Measurements from ENCODE around the gene DLGAP4. TPM values are rescaled to one million over a fixed set of nuclear protein-coding genes. Genes with fewer than 3 reads are reported as not detected.

Gene DLGAP4
- total and polyA plus RNA-seq, 7 experiments from 2014 or later, result 15.0 to 40.2 (median 35.3) TPM

- Histone ChIP-seq H3K4me1 (ENCODE audit: control insufficient read depth in 2 of 2, insufficient read depth in 2 of 2, low read length in 2 of 2) (no peaks in the 10 kb centered on the region), H3K9me3 (ENCODE audit: control insufficient read depth in 2 of 3, low read length in 3 of 3) (no peaks in the 10 kb centered on the region), H3K36me3 (ENCODE audit: control insufficient read depth in 2 of 3, insufficient read depth in 3 of 3, low read length in 3 of 3) (no peaks in the 10 kb centered on the region), H3K4me3 (ENCODE audit: low read length) (no peak overlapping the region), H3K27ac (ENCODE audit: low read depth, low read length) (no peak overlapping the region), H3K27me3 (ENCODE audit: control insufficient read depth in 2 of 2, insufficient read depth in 2 of 2, low read length in 2 of 2) (no peaks in the 10 kb centered on the region)
- DNase-seq (no peak), ATAC-seq (no peak)
- Mint-ChIP-seq H3K27me3 (peaks cover 0 to 24% (median 17%) of the 10 kb centered on the region in 5 donors), H3K9me3 (no peaks in the 10 kb centered on the region), H3K4me3 (no peak overlapping the region), H3K36me3 (no peaks in the 10 kb centered on the region), H3K4me1 (no peaks in the 10 kb centered on the region), H3K27ac (no peak overlapping the region)
- intact Hi-C loops (cut with micrococcal nuclease), result no loop called here
- POLR2A ChIA-PET, result no interaction called here
- CTCF ChIA-PET, result interaction anchor here (0.6 kb wide), 1 partner anchor 985 kb away, joined by 3 read pairs; no protein-coding TSS in a partner anchor
Measured at GRCh38 chr20:36342331-36343120, 36.4 kb downstream of the DLGAP4 start.

GRCh38 chr20:36343641-36344040 is 37.5 kb downstream of the DLGAP4 start:
- Mint-ChIP-seq H3K9me3 (no peaks in the 10 kb centered on the region), H3K27ac (no peak overlapping the region), H3K4me3 (no peak overlapping the region), H3K4me1 (no peaks in the 10 kb centered on the region), H3K36me3 (no peaks in the 10 kb centered on the region), H3K27me3 (peaks cover 0 to 21% (median 16%) of the 10 kb centered on the region in 5 donors)
- Histone ChIP-seq H3K4me1 (ENCODE audit: control insufficient read depth in 2 of 2, insufficient read depth in 2 of 2, low read length in 2 of 2) (no peaks in the 10 kb centered on the region), H3K36me3 (ENCODE audit: control insufficient read depth in 2 of 3, insufficient read depth in 3 of 3, low read length in 3 of 3) (no peaks in the 10 kb centered on the region), H3K9me3 (ENCODE audit: control insufficient read depth in 2 of 3, low read length in 3 of 3) (no peaks in the 10 kb centered on the region), H3K27ac (ENCODE audit: low read depth, low read length) (no peak overlapping the region), H3K4me3 (ENCODE audit: low read length) (no peak overlapping the region), H3K27me3 (ENCODE audit: control insufficient read depth in 2 of 2, insufficient read depth in 2 of 2, low read length in 2 of 2) (no peaks in the 10 kb centered on the region)
- POLR2A ChIA-PET, result no interaction called here
- DNase-seq (no peak), ATAC-seq (no peak)
- CTCF ChIA-PET, result no interaction called here
- intact Hi-C loops (cut with micrococcal nuclease), result no loop called here

- no peaks in the 10 kb centered on the region for H3K27me3 ChIP-seq (ENCODE audit: control insufficient read depth in 2 of 2, insufficient read depth in 2 of 2, low read length in 2 of 2)
- DNase-seq (peak in 1 of 9 donors; percentile 49), ATAC-seq (no peak)
- Mint-ChIP-seq H3K9me3 (no peaks in the 10 kb centered on the region), H3K4me3 (no peak overlapping the region), H3K27ac (no peak overlapping the region), H3K4me1 (no peaks in the 10 kb centered on the region), H3K27me3 (peaks cover 0 to 18% (median 12%) of the 10 kb centered on the region in 5 donors), H3K36me3 (no peaks in the 10 kb centered on the region)
- H3K36me3 ChIP-seq (ENCODE audit: control insufficient read depth in 2 of 3, insufficient read depth in 3 of 3, low read length in 3 of 3), result no peaks in the 10 kb centered on the region
- no peaks in the 10 kb centered on the region for H3K4me1 ChIP-seq (ENCODE audit: control insufficient read depth in 2 of 2, insufficient read depth in 2 of 2, low read length in 2 of 2)
- intact Hi-C loops (cut with micrococcal nuclease), result no loop called here
- CTCF ChIA-PET, result no interaction called here
- H3K9me3 ChIP-seq (ENCODE audit: control insufficient read depth in 2 of 3, low read length in 3 of 3), result no peaks in the 10 kb centered on the region
- no peak overlapping the region for H3K27ac ChIP-seq (ENCODE audit: low read depth, low read length)
- POLR2A ChIA-PET, result no interaction called here
- H3K4me3 ChIP-seq (ENCODE audit: low read length), result no peak overlapping the region
Measured at GRCh38 chr20:36344517-36345132, 38.5 kb downstream of the DLGAP4 start.

- ChIA-PET CTCF (no interaction called here), POLR2A (no interaction called here)
- ATAC-seq (no peak), DNase-seq (no peak)
- no peaks in the 10 kb centered on the region for H3K27me3 ChIP-seq (ENCODE audit: control insufficient read depth in 2 of 2, insufficient read depth in 2 of 2, low read length in 2 of 2)
- Mint-ChIP-seq H3K4me1 (no peaks in the 10 kb centered on the region), H3K36me3 (no peaks in the 10 kb centered on the region), H3K4me3 (no peak overlapping the region), H3K27me3 (peaks cover 0 to 13% (median 8%) of the 10 kb centered on the region in 5 donors), H3K27ac (peak overlapping the region in 1 of 9 donors; percentile 47), H3K9me3 (no peaks in the 10 kb centered on the region)
- no peak overlapping the region for H3K4me3 ChIP-seq (ENCODE audit: low read length)
- H3K27ac ChIP-seq (ENCODE audit: low read depth, low read length), result no peak overlapping the region
- H3K9me3 ChIP-seq (ENCODE audit: control insufficient read depth in 2 of 3, low read length in 3 of 3), result no peaks in the 10 kb centered on the region
- no peaks in the 10 kb centered on the region for H3K4me1 ChIP-seq (ENCODE audit: control insufficient read depth in 2 of 2, insufficient read depth in 2 of 2, low read length in 2 of 2)
- intact Hi-C loops (cut with micrococcal nuclease), result no loop called here
- H3K36me3 ChIP-seq (ENCODE audit: control insufficient read depth in 2 of 3, insufficient read depth in 3 of 3, low read length in 3 of 3), result no peaks in the 10 kb centered on the region
Measured at GRCh38 chr20:36346256-36346655, 40.1 kb downstream of the DLGAP4 start.

GRCh38 chr20:36349384-36350170 is 43.4 kb downstream of the DLGAP4 start:
- H3K27me3 Mint-ChIP-seq, result peaks cover 0 to 20% (median 5%) of the 10 kb centered on the region in 5 donors
- Histone ChIP-seq H3K27me3 (ENCODE audit: control insufficient read depth in 2 of 2, insufficient read depth in 2 of 2, low read length in 2 of 2) (no peaks in the 10 kb centered on the region), H3K9me3 (ENCODE audit: control insufficient read depth in 2 of 3, low read length in 3 of 3) (no peaks in the 10 kb centered on the region), H3K27ac (ENCODE audit: low read depth, low read length) (no peak overlapping the region), H3K4me3 (ENCODE audit: low read length) (no peak overlapping the region), H3K4me1 (ENCODE audit: control insufficient read depth in 2 of 2, insufficient read depth in 2 of 2, low read length in 2 of 2) (no peaks in the 10 kb centered on the region), H3K36me3 (ENCODE audit: control insufficient read depth in 2 of 3, insufficient read depth in 3 of 3, low read length in 3 of 3) (no peaks in the 10 kb centered on the region)
- no peaks in the 10 kb centered on the region for H3K9me3 Mint-ChIP-seq
- H3K4me1 Mint-ChIP-seq, result peaks cover 0 to 3% (median 0%) of the 10 kb centered on the region in 7 donors
- H3K36me3 Mint-ChIP-seq, result no peaks in the 10 kb centered on the region
- CTCF ChIA-PET, result no interaction called here
- DNase-seq (no peak), ATAC-seq (no peak)
- no peak overlapping the region for H3K4me3 Mint-ChIP-seq
- H3K27ac Mint-ChIP-seq, result no peak overlapping the region
- POLR2A ChIA-PET, result no interaction called here
- intact Hi-C loops (cut with micrococcal nuclease), result no loop called here

GRCh38 chr20:36350439-36350838 is 44.3 kb downstream of the DLGAP4 start:
- no peak overlapping the region for H3K4me3 Mint-ChIP-seq
- peaks cover 0 to 20% (median 5%) of the 10 kb centered on the region in 5 donors for H3K27me3 Mint-ChIP-seq
- H3K36me3 Mint-ChIP-seq, result no peaks in the 10 kb centered on the region
- no peak overlapping the region for H3K27ac Mint-ChIP-seq
- DNase-seq (no peak), ATAC-seq (no peak)
- Histone ChIP-seq H3K36me3 (ENCODE audit: control insufficient read depth in 2 of 3, insufficient read depth in 3 of 3, low read length in 3 of 3) (no peaks in the 10 kb centered on the region), H3K9me3 (ENCODE audit: control insufficient read depth in 2 of 3, low read length in 3 of 3) (no peaks in the 10 kb centered on the region), H3K4me1 (ENCODE audit: control insufficient read depth in 2 of 2, insufficient read depth in 2 of 2, low read length in 2 of 2) (no peaks in the 10 kb centered on the region), H3K27me3 (ENCODE audit: control insufficient read depth in 2 of 2, insufficient read depth in 2 of 2, low read length in 2 of 2) (no peaks in the 10 kb centered on the region), H3K4me3 (ENCODE audit: low read length) (no peak overlapping the region), H3K27ac (ENCODE audit: low read depth, low read length) (no peak overlapping the region)
- H3K4me1 Mint-ChIP-seq, result peaks cover 0 to 3% (median 0%) of the 10 kb centered on the region in 7 donors
- ChIA-PET POLR2A (no interaction called here), CTCF (no interaction called here)
- intact Hi-C loops (cut with micrococcal nuclease), result no loop called here
- no peaks in the 10 kb centered on the region for H3K9me3 Mint-ChIP-seq

All from naive thymus-derived CD4-positive, alpha-beta T cell (primary cell).